Measurements from ENCODE around the gene KRTAP10-4. TPM values are rescaled to one million over a fixed set of nuclear protein-coding genes. Genes with fewer than 3 reads are reported as not detected.
"Not testable (repeated sequence)": the region's sequence is repeated elsewhere in the genome, so short reads cannot be mapped to it uniquely, and the experiment has no call there.

KRTAP10-4 gene
- total RNA-seq, 3 donors from 2014 or later = not detected

DNA sequence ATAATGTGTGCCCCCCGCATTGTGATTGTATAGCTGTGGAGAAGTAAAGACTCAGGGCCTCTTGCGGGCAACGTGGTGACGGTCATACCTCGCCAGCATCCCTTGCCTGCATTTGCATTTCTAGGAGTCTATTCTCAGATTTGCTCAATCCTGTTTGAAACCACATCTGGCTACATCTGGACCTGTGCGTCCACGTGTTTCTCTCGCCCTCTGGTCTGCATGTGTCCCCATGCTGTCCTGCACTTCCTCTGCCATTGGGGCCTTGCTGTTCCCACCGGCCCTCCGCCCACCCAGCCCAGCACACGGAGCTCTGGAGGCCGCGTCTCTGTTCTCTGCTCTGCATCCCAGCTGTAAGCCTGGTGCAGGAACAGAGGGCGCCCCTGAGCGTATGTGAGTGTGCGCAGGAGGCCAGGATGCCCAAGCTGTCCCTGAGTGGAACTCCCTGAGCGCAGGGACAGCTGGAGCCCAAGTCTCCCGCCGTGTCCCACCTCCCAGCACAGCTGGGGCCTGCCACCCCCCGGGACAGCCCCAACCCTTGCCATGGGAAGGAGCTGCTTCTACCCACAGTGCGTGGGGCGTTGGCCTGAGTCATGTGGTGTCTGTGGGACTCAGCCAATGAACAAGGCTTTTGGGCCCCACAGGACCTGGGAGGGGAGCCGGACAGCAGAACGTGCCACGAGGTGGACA is 23.9 kb upstream of the KRTAP10-4 start:
- peaks cover 4 to 5% of the 10 kb centered on the region in 2 donors for H3K9me3 ChIP-seq
- TF ChIP-seq POLR2A (IDR thresholded peaks at IDR 0.05) = no peak
- TF ChIP-seq, protein P1, sequence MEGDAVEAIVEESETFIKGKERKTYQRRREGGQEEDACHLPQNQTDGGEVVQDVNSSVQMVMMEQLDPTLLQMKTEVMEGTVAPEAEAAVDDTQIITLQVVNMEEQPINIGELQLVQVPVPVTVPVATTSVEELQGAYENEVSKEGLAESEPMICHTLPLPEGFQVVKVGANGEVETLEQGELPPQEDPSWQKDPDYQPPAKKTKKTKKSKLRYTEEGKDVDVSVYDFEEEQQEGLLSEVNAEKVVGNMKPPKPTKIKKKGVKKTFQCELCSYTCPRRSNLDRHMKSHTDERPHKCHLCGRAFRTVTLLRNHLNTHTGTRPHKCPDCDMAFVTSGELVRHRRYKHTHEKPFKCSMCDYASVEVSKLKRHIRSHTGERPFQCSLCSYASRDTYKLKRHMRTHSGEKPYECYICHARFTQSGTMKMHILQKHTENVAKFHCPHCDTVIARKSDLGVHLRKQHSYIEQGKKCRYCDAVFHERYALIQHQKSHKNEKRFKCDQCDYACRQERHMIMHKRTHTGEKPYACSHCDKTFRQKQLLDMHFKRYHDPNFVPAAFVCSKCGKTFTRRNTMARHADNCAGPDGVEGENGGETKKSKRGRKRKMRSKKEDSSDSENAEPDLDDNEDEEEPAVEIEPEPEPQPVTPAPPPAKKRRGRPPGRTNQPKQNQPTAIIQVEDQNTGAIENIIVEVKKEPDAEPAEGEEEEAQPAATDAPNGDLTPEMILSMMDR (IDR thresholded peaks at IDR 0.05) = no peak
- TF ChIP-seq POLR2AphosphoS5 (IDR thresholded peaks at IDR 0.05) = no peak
- peaks cover 0 to 36% of the 10 kb centered on the region in 2 donors for H3K27me3 ChIP-seq
- no peaks in the 10 kb centered on the region for H3K36me3 ChIP-seq
- peak overlapping the region in 1 of 2 donors; percentile 60 for H3K27ac ChIP-seq
- H3K4me1 ChIP-seq = no peaks in the 10 kb centered on the region
- no peak overlapping the region for H3K4me3 ChIP-seq
- intact Hi-C loops (cut with DNase I; ENCODE audit: low total_unique reads) = no loop called here
- no peak for DNase-seq (ENCODE audit: low spot score in 2 of 2)

DNA sequence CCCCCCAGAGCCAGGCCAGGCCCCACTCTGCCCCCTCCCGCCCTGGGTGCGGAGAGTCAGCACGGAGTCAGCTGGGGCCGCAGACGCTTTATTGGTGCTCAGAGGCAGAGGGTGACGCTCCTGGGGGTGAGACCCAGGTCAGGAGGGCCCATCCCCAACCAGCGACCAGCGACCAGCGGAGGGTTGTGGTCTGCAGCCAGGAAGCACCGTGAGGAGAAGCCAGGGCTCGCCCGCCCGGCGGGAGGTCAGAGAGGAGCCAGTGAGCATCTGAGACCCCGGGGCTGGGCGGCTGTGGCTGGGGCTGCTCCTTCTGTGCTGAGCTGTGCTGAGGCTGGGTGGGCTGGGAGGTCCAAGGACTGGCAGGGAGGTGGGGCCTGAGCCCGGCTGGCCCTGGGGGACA is 23.2 kb upstream of the KRTAP10-4 start:
- H3K27me3 ChIP-seq = peaks cover 0 to 39% of the 10 kb centered on the region in 2 donors
- H3K27ac ChIP-seq; H3K4me3 ChIP-seq; H3K4me1 ChIP-seq; H3K36me3 ChIP-seq; intact Hi-C loops (cut with DNase I; ENCODE audit: low total_unique reads); DNase-seq (ENCODE audit: low spot score in 2 of 2); H3K9me3 ChIP-seq: not testable (repeated sequence)

DNA sequence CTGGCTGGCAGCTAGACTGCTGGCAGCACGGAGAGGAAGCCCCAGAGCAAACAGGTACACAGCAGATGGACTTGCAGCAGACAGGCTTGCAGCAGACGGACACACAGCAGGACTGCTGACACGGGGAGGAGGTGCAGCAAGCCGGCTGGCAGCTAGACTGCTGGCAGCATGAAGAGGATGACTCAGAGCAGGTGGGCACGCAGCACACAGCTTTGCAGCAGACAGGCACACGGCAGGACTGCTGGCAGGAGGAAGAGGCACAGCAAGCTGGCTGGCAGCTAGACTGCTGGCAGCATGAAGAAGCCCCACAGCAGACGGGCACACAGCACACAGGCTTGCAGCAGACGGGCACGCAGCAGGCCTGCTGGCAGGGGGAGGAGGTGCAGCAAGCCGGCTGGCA is 22.7 kb upstream of the KRTAP10-4 start:
- Histone ChIP-seq H3K4me3 (no peak overlapping the region), H3K27me3 (peaks cover 0 to 45% of the 10 kb centered on the region in 2 donors), H3K9me3 (peaks cover 4 to 5% of the 10 kb centered on the region in 2 donors), H3K36me3 (no peaks in the 10 kb centered on the region), H3K4me1 (no peaks in the 10 kb centered on the region), H3K27ac (no peak overlapping the region)
- TF ChIP-seq POLR2A (IDR thresholded peaks at IDR 0.05) = no peak
- TF ChIP-seq, protein P1 (IDR thresholded peaks at IDR 0.05) = no peak
- no peak for TF ChIP-seq POLR2AphosphoS5 (IDR thresholded peaks at IDR 0.05)
- DNase-seq (ENCODE audit: low spot score in 2 of 2) = peak in 1 of 2 donors; percentile 14
- intact Hi-C loops (cut with DNase I; ENCODE audit: low total_unique reads) = no loop called here

DNA sequence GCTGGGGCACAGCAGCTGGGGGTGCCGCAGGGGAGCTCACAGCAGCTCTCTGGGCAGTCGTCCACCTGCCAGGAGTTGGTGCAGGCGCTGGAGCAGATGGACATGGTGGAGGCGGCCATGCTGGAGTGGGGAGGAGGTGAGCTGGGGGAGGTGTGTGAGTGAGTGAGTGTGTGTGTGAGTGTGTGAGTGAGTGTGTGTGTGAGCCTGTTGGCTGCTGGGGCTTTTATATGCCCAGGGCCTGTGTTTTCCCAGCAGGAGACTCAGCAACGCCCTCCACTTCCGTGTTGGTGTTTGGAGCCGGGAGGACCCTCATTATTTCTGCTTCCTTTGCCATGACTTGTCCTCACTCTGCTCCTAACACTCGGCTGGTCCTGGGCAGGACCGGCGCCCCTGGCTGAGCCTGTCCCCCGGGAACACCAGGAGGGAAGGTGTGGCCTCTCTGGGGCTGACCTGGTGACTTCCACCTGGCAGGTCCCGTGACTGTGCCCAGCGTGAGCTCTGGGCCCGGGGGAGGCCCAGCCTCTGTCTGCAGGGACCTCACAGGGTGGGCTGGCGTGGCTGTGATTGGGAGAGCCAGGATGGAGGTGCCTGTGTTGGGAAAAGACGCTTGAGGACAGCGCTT is 22.1 kb upstream of the KRTAP10-4 start, which contains the start of gene KRTAP10-2:
Gene KRTAP10-2 (minus strand): TSS at position 166 of the 622 bp plus-strand sequence. CDS start 47 bp downstream, at position 119.
- Histone ChIP-seq H3K9me3 (peaks cover under 1 to 5% of the 10 kb centered on the region in 2 donors), H3K36me3 (no peaks in the 10 kb centered on the region), H3K27me3 (peaks cover 0 to 51% of the 10 kb centered on the region in 2 donors), H3K27ac (no peak within 1 kb of the TSS), H3K4me1 (no peaks in the 10 kb centered on the region), H3K4me3 (no peak within 1 kb of the TSS)
- intact Hi-C loops (cut with DNase I; ENCODE audit: low total_unique reads) = no loop called here
- TF ChIP-seq POLR2A (IDR thresholded peaks at IDR 0.05) (no peak), POLR2AphosphoS5 (IDR thresholded peaks at IDR 0.05) (no peak)
- TF ChIP-seq, protein P1 (IDR thresholded peaks at IDR 0.05) = no peak
- peak in 1 of 2 donors; percentile 36 for DNase-seq (ENCODE audit: low spot score in 2 of 2)

DNA sequence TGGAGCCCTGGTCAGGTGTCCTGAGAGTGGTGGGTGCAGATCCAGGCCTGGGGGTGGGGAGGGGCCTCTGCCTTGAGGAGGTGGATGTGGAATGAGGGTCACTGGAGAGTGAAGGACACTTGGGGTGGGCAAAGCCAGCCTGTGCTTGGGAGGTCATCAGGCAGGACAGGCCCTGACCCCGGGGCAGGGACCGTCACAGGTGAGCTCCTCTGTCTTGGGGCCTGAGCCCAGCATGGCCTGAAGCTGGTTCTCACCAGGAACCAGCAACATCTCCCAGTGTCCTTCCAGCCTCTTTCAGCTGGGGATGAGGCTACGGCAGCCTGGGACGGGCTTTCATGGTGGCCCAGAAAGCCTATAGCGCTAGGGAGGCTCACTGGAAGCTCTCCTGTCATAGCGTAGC is 21.4 kb upstream of the KRTAP10-4 start:
- peaks cover 0 to 57% of the 10 kb centered on the region in 2 donors for H3K27me3 ChIP-seq
- H3K36me3 ChIP-seq = no peaks in the 10 kb centered on the region
- no peak for TF ChIP-seq POLR2AphosphoS5 (IDR thresholded peaks at IDR 0.05)
- TF ChIP-seq POLR2A (IDR thresholded peaks at IDR 0.05) = no peak
- TF ChIP-seq, protein P1 (IDR thresholded peaks at IDR 0.05) = no peak
- intact Hi-C loops (cut with DNase I; ENCODE audit: low total_unique reads) = no loop called here
- no peak overlapping the region for H3K27ac ChIP-seq
- H3K9me3 ChIP-seq = peaks cover 0 to 5% of the 10 kb centered on the region in 2 donors
- DNase-seq (ENCODE audit: low spot score in 2 of 2) = peak in 1 of 2 donors; percentile 37
- no peaks in the 10 kb centered on the region for H3K4me1 ChIP-seq
- H3K4me3 ChIP-seq = no peak overlapping the region
